ENCODE results near the gene ZNF219. TPM values are rescaled to one million over a fixed set of nuclear protein-coding genes. Genes with fewer than 3 reads are reported as not detected.

ZNF219 gene
- total and polyA plus RNA-seq, 9 donors: 4.8 to 60.9 (median 33.2) TPM

DNA sequence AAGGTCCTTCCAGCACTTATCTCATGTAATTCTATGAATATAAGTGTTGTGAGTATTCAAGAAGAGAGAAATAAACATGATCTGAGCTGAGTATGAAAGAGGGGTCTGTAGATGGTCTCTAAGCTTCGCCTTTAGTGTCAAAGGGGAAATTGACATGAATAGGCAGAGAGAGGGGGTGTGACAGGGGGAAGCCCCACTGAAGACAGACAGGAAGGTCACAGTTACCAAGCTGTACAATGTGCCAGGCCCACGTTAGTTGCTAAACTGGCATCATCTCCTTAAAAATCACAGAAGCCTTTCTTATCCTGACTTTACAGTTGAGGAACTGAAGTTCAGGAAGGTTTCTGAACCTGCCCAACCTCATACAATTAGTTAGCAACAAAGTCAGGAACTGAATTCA lies 20.8 kb downstream of the ZNF219 start:
- Histone ChIP-seq H3K27me3 (no peaks in the 10 kb centered on the region), H3K36me3 (no peaks in the 10 kb centered on the region), H3K4me1 (ENCODE audit: insufficient read depth) (no peaks in the 10 kb centered on the region), H3K27ac (no peak overlapping the region), H3K4me3 (no peak overlapping the region), H3K9me3 (no peaks in the 10 kb centered on the region)
- intact Hi-C loops (cut with DNase I): no loop called here
- TF ChIP-seq POLR2A (IDR thresholded peaks at IDR 0.05): no peak
- no peak for TF ChIP-seq EP300 (IDR thresholded peaks at IDR 0.05)
- TF ChIP-seq, protein P1, sequence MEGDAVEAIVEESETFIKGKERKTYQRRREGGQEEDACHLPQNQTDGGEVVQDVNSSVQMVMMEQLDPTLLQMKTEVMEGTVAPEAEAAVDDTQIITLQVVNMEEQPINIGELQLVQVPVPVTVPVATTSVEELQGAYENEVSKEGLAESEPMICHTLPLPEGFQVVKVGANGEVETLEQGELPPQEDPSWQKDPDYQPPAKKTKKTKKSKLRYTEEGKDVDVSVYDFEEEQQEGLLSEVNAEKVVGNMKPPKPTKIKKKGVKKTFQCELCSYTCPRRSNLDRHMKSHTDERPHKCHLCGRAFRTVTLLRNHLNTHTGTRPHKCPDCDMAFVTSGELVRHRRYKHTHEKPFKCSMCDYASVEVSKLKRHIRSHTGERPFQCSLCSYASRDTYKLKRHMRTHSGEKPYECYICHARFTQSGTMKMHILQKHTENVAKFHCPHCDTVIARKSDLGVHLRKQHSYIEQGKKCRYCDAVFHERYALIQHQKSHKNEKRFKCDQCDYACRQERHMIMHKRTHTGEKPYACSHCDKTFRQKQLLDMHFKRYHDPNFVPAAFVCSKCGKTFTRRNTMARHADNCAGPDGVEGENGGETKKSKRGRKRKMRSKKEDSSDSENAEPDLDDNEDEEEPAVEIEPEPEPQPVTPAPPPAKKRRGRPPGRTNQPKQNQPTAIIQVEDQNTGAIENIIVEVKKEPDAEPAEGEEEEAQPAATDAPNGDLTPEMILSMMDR (IDR thresholded peaks at IDR 0.05): no peak
- no peak for DNase-seq
- 88 to 96% (median 94%) methylated on average over 2 of the region's 2 CpGs for whole genome bisulfite sequencing, 3 donors

DNA sequence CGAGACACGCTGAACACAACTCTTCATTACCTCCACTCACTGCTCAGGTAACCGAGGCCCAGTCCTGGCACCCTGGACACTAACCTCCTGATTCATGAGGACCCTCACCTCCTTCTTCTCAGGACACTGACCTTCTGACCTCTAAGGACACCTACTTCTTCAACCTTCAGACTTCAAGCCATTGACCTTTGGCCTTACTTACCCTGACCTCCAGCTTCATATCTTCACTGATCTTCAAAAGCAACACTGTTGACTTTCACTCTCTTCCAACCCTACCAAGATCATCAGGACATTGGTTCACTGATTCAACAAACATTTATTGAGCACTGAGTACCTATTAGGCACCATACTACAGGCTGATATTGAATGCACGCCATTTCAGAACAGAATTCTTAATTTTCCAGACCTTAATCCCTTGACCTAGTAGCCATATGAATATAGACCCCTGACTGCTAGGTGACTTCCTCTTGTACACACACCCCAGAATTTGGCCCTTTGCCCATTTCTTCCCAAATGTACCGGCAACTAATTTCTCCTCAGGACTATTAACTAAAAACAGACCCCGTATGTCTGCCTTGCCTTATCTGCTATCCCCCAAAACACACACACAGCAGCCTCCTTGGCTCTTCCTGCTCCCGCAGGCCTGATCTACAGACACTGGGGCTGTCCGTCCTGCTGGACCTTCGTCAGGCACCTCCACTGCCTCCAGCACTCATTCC lies 22.6 kb downstream of the ZNF219 start:
- H3K36me3 ChIP-seq: no peaks in the 10 kb centered on the region
- TF ChIP-seq POLR2A (IDR thresholded peaks at IDR 0.05) (no peak), EP300 (IDR thresholded peaks at IDR 0.05) (no peak)
- TF ChIP-seq, protein P1 (IDR thresholded peaks at IDR 0.05): no peak
- WGBS, 3 donors: 75 to 81% (median 77%) methylated on average over 9 of the region's 9 CpGs

DNA sequence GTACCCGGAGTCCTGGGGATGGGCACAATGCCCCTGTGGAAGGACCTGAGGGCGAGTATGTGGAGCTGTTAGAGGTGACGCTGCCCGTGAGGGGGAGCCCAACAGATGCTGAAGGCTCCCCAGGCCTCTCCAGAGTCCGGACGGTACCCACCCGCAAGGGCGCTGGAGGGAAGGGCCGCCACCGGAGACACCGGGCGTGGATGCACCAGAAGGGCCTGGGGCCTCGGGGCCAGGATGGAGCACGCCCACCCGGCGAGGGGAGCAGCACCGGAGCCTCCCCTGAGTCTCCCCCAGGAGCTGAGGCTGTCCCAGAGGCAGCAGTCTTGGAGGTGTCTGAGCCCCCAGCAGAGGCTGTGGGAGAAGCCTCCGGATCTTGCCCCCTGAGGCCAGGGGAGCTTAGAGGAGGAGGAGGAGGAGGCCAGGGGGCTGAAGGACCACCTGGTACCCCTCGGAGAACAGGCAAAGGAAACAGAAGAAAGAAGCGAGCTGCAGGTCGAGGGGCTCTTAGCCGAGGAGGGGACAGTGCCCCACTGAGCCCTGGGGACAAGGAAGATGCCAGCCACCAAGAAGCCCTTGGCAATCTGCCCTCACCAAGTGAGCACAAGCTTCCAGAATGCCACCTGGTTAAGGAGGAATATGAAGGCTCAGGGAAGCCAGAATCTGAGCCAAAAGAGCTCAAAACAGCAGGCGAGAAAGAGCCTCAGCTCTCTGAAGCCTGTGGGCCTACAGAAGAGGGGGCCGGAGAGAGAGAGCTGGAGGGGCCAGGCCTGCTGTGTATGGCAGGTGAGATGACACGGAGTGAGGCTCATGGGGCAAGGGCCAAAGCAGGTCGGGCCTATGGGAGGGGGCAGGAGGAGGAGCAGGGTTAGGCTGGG lies 23.8 kb downstream of the ZNF219 start:
- no peaks in the 10 kb centered on the region for H3K36me3 ChIP-seq
- 80 to 84% (median 83%) methylated on average over 26 of the region's 26 CpGs for WGBS, 3 donors
- peaks cover 1% of the 10 kb centered on the region for H3K4me1 ChIP-seq (ENCODE audit: insufficient read depth)
- no peaks in the 10 kb centered on the region for H3K27me3 ChIP-seq
- no peak overlapping the region for H3K27ac ChIP-seq
- H3K9me3 ChIP-seq: no peaks in the 10 kb centered on the region
- DNase-seq: peak in 1 of 5 donors; percentile 33
- no peak overlapping the region for H3K4me3 ChIP-seq
- TF ChIP-seq EP300 (IDR thresholded peaks at IDR 0.05): no peak
- TF ChIP-seq POLR2A (IDR thresholded peaks at IDR 0.05): no peak
- TF ChIP-seq, protein P1 (IDR thresholded peaks at IDR 0.05): no peak
- intact Hi-C loops (cut with DNase I): no loop called here

More for the DNA sequence above, 22.6 kb downstream of the ZNF219 start:
- Histone ChIP-seq H3K4me3 (no peak overlapping the region), H3K27ac (no peak overlapping the region), H3K4me1 (ENCODE audit: insufficient read depth) (peaks cover 1% of the 10 kb centered on the region), H3K27me3 (no peaks in the 10 kb centered on the region), H3K9me3 (no peaks in the 10 kb centered on the region)
- DNase-seq: no peak
- intact Hi-C loops (cut with DNase I): no loop called here

DNA sequence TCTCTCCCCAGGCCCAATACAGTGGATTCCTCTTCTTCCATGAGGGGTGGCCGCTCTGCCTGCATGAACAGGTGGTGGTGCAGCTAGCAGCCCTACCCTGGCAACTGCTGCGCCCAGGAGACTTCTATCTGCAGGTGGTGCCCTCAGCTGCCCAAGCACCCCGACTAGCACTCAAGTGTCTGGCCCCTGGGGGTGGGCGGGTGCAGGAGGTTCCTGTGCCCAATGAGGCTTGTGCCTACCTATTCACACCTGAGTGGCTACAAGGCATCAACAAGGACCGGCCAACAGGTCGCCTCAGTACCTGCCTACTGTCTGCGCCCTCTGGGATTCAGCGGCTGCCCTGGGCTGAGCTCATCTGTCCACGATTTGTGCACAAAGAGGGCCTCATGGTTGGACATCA lies 24.5 kb downstream of the ZNF219 start:
- no peaks in the 10 kb centered on the region for H3K27me3 ChIP-seq
- H3K9me3 ChIP-seq: no peaks in the 10 kb centered on the region
- H3K27ac ChIP-seq: no peak overlapping the region
- WGBS, 3 donors: 83 to 84% (median 84%) methylated on average over 7 to 9 of the region's 9 CpGs
- intact Hi-C loops (cut with DNase I): no loop called here
- peaks cover 1% of the 10 kb centered on the region for H3K4me1 ChIP-seq (ENCODE audit: insufficient read depth)
- DNase-seq: no peak
- no peak for TF ChIP-seq EP300 (IDR thresholded peaks at IDR 0.05)
- TF ChIP-seq, protein P1 (IDR thresholded peaks at IDR 0.05): no peak
- TF ChIP-seq POLR2A (IDR thresholded peaks at IDR 0.05): no peak
- H3K36me3 ChIP-seq: no peaks in the 10 kb centered on the region
- no peak overlapping the region for H3K4me3 ChIP-seq

Measured in ovary (tissue), 9 donors.